HG02981 (cell line): ENCODE results near the gene PROSER3.
"Not testable (repeated sequence)": the region's sequence is repeated elsewhere in the genome, so short reads cannot be mapped to it uniquely, and the experiment has no call there.

Experiments used
- ATAC-seq: cut with Tn5 transposase; IDR thresholded peaks from one replicate; pipeline ENCODE4 v1.9.1; 2021; ENCODE audit warnings: mild to moderate bottlenecking, moderate library complexity; ENCODE audit not compliant: unreplicated experiment

Gene PROSER3

DNA sequence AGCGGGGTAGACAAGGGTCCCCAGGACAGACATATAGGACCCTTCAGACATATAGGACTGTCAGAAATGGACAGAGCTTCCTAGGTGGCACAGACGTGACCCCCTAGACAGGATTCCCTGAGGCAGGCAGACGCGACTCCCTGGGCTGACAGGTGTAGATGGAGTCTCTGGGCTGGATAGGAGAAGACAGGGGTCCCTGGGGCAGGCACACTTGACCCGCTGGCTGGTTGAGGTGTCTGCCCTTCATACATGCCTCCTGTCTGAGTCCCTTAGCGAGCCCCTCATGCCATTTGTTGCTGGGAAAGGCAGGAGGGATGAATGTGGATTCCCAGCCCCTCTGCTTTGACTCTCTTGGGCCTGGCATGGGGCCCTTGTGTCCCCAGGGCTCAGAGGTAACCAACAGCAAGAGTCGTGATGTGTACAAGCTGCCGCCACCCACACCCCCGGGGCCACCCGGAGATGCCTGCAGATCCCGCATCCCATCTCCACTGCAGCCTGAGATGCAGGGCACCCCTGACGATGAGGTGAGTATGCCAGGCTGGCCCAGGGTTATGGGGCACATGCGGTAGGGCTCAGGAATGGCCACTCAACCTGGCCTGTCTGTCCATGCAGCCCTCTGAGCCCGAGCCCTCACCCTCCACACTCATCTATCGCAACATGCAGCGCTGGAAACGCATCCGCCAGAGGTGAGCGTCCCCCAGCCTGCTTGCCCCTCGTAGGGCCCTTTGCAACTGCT is 4.2 kb upstream of the PROSER3 start:
- no peak for ATAC-seq

DNA sequence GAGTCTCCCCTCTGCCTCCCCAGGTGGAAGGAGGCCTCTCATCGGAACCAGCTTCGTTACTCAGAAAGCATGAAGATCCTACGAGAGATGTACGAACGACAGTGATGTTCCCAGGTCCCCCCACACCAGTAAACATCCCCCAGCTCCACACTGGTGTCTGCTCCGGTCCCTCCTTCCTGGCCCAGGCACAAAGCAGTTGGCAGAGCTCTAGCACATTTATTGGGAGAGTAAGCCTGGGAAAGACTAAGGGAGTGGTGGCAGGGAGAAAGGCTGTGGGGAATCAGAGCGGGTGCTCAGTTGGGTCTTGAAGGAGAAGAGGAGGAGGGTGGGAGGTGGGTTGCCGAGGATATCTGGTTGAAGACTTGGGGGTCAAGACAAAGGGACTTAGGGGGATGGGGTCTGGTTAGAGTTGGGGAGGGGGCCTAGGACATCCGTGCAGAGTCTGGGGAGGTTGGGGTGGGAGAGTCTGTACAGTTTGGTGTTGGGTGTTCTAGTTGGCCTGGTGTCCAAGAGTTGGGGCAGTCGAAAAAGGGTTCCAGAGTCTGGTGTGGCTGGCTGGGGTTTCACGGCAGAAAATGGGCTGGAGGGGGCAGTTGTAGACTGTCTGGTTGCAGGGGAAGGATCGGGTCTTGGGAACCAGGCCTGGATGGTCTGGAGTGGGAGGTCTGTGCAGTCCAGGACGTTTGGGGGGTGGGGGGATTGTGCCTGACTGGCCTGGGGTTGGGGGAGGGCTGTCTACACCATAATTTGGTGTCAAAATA is 3.4 kb upstream of the PROSER3 start:
- ATAC-seq = no peak

DNA sequence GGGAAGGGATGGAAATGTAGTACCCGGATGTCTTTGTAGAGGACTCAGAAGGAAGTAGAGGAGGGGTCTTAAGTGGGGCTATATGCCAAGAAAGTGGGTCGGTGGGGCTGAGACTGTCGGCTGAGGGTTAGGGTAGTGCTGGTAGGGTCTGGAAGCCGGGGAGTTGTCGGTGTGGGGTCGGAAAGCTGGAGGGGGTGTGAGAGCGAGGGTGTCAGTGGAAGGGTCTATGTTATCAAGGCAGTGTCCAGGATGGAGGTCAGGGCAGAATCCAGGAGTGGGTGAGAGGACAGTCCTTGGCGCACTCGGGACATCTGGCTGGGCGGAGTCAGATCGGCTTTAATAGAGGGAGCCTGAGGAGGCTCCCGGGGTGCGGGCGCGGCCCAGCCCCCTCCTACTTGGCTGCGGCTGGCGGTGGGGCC is 2.8 kb upstream of the PROSER3 start:
- no peak for ATAC-seq

DNA sequence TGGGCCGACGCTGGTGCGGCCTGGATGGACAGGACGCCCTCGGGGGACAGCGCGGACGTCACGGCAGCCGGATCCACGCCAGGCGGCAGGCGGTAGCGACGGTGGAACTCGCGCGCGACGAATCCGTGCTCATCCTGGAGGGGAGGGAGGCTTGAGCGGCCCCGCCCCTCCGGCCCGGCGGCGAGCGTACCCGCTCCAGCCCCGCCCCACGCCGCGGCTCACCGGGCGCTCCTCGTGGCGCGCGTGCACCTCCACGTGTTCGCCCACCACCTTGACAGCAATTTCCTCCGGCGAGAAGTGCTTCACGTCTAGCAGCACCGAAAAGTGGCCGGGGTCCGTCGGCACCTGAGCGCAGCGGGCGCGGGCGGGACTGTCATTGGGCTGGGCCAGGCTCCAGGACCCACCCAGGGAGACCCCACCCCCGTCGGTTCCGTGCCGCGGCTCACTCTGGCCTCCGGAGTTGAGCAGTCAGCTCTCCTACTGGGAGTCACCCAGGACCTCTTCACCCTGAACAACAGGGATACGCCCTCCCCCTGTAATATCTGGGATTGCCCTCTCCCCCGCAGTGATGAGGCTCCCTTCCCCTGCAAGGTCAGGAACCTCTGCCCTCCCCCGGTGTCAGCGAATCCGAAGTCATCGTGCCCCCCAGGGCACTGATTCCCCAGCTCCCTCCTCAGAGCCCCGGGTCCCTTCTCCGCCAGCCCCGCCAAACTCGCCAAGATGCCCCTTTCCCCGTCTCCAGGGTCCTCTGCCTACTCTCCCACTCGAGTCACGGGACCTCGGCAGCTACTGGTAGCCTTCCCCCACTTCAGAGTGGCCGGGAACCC is 2.2 kb upstream of the PROSER3 start:
- no peak for ATAC-seq

DNA sequence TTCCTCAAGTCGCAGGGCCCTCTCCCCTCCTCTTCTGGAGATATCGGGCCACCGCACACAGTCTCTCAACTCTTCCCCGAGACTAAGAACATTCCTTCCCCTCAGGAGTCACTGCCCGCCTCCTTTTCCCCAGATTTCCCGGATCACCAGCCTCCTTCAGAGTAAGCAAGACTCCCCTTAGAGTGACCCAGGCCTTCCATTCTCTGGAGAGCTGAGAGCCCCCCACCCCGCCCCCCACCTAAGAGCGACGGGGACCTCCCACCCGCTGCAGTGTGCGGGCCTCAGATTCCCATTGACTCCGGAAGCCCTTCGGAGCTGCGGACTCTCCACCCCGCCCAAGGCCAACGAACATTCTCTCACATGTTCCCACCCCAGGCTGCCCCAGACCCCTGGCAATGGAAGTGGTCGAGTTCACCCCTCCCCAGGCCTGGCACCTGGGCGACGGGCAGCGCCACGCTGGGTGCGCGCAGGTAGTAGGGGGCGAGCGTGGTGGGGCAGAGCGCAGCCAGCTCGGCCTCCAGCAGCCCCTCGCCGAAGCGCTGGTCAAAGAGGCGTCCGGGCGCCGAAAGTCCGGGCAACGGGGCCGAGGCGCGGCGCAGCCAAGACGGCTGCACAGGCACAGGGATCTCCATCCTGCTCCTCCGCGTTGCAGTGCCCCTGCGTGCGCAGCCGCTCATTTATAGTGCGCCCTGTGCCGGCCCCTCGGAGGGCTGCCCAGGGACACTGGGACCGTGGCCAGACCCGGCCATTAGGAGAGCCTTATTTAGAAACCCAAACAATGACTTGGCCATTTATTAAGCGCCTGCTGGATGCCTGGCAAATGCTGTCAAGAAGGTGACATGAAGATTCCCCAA is 1.4 kb upstream of the PROSER3 start, which contains the start of gene HSPB6:
HSPB6 (minus strand) TSS at position 653 of the 854 bp plus-strand sequence; CDS start at position 632, 21 bp downstream.
- no peak for ATAC-seq

DNA sequence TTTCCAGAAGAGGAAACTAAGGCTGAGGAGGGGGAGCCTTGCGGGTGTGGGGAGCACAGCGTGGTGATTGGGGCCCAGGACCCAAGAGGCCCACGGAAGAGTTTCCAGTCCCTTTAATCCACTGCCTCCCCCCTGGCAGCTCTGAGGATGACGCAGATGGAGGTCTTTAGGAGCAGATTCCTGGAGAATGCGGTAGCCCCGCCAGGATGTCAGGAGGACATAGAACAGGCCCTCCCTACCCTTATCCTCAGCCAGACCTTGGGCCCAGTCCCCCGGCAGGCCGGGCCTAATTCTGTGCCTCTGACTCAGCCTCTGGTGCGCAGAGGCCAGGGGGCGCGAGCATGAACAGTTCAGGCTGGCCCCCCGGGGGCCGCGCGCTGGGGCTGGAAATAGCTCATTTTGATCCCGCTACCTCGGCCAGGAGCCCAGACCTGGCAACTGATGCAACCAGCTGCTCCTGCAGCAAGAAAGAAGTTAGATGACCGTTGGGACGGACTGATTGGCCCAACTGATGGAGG is 686 bp upstream of the PROSER3 start:
- ATAC-seq = no peak

DNA sequence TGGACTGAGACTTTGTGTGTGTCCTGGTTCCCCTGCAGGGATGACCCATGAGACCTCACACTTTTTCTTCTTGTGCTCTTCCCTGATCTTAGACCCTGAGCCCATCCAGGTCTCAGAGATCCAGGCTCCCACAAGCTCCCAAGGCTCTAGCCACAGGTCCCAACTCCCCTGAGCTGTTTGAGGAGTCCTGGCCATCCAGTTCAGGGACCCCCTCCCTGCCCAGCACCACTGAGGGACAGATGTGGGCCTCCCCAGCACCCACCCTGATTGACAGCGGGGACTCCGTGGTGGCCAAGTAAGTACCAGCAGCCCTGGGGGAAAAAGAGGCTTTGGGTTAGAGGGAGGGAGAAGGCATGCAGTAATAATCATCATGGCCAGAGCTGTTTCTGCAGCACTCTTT is 1.7 kb downstream of the PROSER3 start:
- no peak for ATAC-seq

DNA sequence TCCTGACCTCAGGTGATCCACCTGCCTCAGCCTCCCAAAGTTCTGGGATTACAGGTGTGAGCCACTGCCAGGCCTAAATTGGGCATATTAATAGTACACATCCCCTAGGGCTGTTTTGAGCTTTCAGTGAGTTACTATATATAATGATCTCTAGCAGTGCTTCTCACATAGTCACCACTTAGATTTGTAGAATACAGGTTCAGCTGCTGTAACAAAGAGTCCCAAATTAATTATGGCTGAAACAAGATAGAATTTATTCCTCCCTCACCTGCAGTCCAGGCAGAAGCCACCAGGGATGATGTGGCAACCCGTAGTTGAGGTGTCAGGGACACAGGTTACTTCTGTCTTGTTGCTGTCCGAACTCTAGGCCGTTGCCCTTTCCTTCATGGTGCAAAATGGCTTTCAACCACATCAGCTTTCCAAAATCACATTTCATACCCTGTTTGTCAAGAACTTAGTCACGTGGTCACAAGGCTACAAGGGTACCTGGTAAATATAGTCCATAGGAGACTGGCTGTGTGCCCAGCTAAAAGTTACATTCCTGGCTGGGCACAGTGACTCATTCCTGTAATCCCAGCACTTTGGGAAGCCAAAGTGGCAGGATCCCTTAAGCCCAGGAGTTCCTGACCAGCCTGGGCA is 2.9 kb downstream of the PROSER3 start:
- ATAC-seq = no peak

DNA sequence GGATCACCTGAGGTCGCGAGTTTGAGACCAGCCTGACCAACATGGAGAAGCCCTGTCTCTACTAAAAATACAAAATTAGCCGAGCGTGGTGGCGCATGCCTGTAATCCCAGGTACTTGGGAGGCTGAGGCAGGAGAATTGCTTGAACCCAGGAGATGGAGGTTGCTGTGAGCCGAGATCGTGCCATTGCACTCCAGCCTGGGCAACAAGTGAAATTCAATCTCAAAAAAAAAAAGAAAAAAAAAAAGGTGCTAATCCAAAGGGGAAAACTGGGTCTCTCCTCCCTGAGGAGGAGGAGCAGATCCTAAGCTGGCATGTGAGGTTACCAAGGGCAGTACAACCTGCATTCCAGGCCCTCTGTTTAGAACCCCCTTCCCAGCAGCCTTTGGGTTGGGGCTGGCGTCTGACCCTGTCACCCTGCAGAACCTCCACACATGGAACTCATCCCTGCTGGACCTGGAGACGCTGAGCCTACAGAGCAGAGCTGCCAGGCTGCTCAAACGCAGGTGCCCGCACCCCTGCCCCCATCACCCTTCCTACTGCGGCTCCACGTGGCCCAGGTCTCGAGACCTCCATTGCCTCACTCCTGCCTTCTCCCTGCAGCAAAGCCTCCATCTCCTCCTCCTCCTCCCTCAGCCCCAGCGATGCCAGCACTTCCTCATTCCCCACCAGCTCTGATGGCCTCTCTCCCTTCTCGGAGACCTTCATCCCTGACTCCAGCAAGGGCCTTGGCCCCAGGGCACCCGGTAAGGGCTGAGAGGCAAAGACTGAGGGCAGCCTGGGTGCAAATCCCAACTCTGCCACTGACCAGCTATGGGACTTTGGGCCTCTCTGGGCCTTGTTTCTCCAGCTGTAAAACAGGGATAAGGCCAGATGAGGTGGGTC is 6.7 kb downstream of the PROSER3 start:
- ATAC-seq = no peak

DNA sequence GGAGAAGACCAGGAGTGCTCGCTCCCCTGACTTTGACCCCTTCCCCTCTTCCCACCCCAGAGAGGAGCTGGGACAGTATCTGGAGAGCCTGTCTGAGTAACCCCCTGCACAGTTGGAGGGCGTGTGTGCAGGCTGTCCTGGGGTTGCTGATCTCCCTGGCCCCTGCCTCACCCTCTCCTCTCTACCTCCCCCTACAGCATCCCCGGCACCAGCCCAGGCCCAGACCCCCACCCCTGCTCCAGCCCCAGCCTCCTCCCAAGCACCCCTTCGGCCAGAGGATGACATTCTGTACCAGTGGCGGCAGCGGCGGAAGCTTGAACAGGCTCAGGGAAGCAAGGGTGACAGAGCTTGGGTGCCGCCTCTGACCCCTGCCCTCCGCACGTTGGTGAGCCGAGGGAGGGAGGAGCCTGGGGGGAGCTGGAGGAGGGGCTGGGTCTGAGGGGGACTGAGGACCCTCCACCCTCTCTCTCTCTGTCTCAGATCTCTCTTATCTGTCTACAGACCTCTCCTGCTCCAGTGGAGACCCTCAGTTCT is 8.7 kb downstream of the PROSER3 start:
- no peak for ATAC-seq

DNA sequence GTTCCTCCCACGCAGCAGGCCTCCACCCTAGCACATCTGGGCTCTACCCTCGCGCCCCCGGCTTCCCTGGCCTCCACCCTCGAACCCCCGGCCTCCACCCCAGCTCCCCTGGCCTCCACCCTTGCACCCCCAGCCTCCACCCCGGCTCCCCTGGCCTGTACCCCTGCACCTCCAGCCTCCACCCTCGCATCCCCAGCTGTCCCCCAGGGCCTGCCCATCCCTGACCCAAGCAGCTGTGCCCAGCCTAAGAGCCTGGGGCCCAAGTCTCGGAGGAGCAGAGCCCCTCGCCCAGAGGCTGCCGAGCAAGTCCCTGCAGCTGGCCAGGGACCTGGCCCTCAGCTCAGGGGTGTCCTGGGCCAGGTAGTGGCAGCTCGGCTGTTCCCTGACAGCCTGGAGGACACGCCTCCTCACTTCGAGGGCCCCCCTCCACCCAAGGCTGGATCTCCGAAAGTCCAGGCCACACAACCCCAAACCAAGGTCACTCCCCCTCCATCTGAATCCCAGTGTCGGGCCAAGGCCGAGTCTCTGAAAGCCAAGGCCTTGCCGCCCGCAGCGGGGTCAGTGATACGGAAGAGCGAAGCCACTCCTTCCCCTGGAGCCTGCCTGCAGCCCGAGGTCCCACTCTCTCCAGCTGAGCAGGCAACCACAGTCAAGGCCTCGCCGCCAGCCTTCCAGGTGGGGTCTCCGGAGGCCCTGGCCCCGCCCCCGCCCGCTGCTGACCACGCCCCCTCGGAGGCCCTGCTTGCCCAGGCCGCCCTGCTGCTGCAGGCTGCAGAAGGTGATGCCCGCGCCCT is 9.5 kb downstream of the PROSER3 start:
- ATAC-seq = no peak

DNA sequence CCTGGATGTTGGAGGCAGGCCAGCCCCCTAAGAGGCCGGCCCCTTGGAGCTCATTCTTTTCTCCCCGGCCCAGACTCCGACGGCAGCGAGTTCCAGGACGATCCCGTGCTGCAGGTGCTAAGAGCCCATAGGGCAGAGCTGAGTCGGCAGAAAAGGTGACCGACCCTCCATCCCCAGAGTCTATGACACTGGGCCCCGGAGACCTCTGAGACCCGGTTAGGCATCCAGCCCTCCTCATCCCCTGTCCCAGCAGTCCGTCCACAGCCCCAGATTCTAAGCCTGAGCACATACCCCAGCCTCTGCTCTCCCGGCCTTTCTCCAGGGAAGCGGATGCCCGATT is 10.1 kb downstream of the PROSER3 start:
- no peak for ATAC-seq

DNA sequence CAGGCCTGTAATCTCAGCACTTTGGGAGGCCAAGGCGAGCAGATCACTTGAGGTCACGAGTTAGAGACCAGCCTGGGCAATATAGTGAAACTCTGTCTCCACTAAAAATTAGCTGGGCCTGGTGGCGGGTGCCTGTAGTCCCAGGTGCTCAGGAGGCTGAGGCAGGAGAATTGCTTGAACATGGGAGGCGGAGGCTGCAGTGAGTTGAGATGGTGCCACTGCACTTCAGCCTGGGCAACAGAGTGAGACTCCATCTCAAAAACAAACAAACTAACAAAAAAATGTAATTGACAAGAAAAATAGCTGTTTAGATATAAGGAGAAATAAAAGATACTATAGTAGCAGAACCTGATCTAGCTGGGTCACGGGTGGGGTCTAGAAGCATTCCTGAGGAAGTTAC is 14.4 kb downstream of the PROSER3 start:
- ATAC-seq = not testable (repeated sequence)

DNA sequence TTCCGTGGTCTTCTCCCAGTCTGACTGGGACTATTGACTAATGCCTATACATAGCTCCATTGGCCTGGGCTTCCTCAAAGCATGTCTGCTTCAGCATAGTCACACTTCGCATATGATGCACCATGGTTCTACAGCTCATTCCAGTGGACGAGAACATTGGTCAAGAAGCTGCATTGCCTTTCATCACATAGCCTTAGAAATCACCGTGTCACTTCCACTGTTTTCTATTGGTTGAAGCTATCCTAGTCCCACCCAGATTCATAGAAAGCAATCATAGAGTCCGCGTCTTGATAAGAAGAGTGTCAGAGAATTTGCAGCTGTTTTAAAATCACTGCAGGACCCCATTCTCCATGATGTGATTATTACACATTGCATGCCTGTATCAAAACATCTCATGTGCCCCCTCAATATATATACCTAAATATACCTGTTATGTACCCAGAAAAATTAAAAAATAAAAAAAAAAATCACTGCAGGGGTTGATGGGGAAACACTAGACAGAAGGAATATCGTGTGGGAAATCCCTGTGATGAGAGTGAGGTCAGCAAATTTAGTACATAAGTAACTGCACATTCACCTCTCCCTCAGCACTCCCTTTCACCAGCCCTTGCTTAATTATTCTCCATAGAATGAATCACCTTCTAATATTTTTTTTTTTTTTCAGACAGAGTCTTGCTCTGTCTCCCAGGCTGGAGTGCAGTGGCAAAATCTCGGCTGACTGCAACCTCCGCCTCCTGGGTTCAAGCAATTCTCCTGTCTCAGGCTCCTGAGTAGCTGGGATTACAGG is 15.2 kb downstream of the PROSER3 start:
- no peak for ATAC-seq

DNA sequence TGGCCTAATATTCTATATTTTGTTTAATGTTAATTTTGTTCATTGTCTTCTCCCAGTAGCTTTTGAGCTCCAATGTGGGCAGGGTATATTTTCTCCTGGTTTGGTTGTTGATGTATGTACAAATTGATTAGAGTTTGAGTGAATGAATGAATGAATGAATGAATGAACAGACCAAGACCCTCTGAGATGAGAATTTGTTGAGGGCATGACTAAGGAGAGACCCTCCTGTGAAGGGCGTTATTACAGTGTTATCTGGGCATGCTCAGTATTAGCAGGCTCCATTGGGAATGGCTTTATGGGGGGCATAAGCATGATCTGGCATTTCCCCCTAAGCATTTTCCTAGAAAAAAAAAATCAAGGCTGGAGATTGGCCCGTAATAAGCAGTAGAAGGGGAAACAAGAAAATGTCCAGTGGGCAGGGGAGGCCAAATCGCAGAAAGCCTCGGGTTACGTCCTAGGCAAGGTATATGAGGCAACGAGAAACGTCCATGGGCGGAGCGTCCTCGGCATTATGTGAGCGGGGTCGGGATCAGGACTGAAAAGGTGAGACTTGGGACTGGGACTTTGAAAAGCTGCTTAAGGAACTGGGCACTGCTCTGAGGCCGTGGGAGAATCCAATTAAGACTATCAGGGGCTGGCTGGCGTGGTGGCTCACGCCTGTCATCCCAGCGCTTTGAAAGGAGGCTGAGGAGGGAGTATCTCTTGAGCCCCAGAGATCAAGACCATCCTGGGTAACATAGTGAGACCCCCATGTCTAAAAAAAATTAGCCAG is 16.5 kb downstream of the PROSER3 start:
- ATAC-seq = no peak

DNA sequence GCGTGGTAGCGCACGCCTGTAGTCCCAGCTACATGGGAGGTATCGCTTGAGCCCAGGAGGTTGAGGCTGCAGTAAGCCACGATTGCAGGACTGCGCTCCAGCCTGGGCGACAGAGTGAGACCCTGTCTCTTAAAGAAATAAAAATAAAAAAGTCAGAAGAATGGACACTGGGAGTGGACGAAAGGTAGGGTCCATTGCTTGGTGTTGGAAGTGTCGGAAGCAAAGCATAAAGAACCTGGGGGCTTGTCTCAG is 17.0 kb downstream of the PROSER3 start:
- ATAC-seq = no peak
